Brain microvascular endothelial cell (primary cell): ENCODE data around the gene ANAPC7.
"Not testable (repeated sequence)": the region's sequence is repeated elsewhere in the genome, so short reads cannot be mapped to it uniquely, and the experiment has no call there.

Experiments used
- DNase-seq: peaks from one replicate; pipeline ENCODE4 v3.0.0-alpha.2; 2020
- H3K27ac ChIP-seq: fragments of 250-450 bp; sonication (Bioruptor Pico); 2 replicates; pipeline ENCODE4 v1.5.1; 2020; ENCODE audit warnings: mild to moderate bottlenecking, moderate library complexity
- H3K27me3 ChIP-seq: fragments of 250-450 bp; sonication (Bioruptor Pico); replicated peaks from 2 replicates; pipeline ENCODE4 v1.5.1; 2020; ENCODE audit warnings: mild to moderate bottlenecking
- H3K36me3 ChIP-seq: fragments of 250-450 bp; sonication (Bioruptor Pico); replicated peaks from 2 replicates; pipeline ENCODE4 v1.5.1; 2020; ENCODE audit warnings: mild to moderate bottlenecking
- H3K4me3 ChIP-seq: 2 replicates; pipeline ENCODE4 v1.5.1; 2011; ENCODE audit warnings: low read depth, mild to moderate bottlenecking, control low read depth, low read length, moderate library complexity
- in situ Hi-C: cut with HindIII; loops from 2 replicates; pipeline ENCODE4 v1.10.0; 2017; ENCODE audit warnings: low sequenced_read_pairs, low pct_ligation_motif_present
- TF ChIP-seq, protein P1 (sequence below): IDR thresholded peaks from 2 replicates; pipeline ENCODE4 v1.5.1; 2011; ENCODE audit warnings: low read depth, mild to moderate bottlenecking, moderate library complexity, low read length, control low read depth, inconsistent platforms; ENCODE audit errors: missing control alignments

Gene ANAPC7

DNA sequence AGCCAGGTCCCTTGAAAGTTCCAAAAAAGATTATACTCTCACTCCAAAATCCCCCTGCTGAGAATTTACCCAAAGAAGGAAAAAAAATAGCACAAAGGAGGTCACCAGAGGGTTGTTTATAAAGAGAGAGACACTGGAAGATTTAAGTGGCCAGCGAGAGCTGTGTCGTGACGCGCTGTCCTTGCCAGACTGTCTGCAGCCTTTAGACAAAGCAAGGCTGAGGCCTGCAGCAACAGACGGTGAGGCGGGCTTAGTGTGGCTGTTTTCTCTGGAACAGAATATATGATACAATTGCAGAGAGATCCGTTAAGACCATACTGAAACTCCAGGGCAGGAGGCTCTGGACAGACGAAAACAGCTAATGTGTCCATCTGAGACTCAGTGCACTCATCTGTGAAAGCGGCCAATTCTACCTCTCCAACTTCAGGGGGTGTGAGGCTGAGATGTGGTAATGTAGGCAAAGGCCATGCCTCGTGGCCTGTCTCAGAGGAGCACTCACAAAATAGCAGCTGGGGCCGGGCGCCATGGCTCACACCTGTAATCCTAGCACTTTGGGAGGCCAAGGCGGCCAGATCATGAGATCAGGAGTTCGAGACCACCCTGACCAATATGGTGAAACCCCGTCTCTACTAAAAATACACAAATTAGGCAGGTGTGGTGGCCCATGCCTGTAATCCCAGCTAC is 36.2 kb downstream of the ANAPC7 start:
- H3K36me3 ChIP-seq: peaks cover 21% of the 10 kb centered on the region
- no peak overlapping the region for H3K27ac ChIP-seq
- no peak overlapping the region for H3K4me3 ChIP-seq
- DNase-seq: peak; percentile 40
- TF ChIP-seq, protein P1, sequence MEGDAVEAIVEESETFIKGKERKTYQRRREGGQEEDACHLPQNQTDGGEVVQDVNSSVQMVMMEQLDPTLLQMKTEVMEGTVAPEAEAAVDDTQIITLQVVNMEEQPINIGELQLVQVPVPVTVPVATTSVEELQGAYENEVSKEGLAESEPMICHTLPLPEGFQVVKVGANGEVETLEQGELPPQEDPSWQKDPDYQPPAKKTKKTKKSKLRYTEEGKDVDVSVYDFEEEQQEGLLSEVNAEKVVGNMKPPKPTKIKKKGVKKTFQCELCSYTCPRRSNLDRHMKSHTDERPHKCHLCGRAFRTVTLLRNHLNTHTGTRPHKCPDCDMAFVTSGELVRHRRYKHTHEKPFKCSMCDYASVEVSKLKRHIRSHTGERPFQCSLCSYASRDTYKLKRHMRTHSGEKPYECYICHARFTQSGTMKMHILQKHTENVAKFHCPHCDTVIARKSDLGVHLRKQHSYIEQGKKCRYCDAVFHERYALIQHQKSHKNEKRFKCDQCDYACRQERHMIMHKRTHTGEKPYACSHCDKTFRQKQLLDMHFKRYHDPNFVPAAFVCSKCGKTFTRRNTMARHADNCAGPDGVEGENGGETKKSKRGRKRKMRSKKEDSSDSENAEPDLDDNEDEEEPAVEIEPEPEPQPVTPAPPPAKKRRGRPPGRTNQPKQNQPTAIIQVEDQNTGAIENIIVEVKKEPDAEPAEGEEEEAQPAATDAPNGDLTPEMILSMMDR: no peak
- no peaks in the 10 kb centered on the region for H3K27me3 ChIP-seq
- in situ Hi-C loops: no loop called here

DNA sequence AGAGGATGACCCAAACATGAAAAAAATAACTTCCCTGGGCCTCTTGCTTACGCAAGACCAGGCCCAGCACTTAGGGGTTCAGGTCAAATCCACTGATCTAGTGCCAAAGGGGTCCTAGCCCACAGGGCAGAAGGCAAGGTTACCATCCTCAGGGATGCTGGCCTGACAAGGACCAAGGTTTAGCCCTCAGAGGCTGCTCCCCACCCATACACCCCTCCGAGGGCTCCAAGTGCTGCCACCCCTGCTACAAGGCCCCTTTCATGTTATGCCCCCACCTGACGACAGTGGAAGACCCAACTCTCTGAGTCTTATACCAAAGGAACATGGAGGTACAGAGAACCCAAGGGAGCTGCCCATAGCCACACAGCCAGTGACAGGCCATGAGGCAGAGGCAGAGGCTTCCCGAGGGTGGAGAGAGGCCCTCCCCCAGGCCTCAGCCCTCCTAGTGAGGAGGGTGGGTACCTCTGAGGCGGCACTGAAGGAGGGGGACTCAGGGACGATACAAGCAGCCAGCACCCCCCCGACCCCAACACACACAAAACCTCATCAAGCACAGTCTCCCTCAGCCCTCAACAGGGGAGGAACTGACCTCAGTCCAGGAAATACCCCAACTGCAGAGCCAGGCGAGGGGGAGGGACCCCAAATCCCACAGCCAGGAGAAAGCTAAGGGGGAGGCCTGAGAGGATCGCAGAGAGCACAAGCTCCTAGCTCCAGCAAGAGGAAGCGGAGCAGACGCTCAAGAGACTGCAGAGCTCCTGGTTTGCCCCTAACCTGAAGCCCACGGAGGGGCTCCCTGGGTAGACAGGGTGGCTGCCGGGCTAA is 37.0 kb downstream of the ANAPC7 start:
- in situ Hi-C loops: no loop called here
- TF ChIP-seq, protein P1: no peak
- no peak overlapping the region for H3K4me3 ChIP-seq
- peaks cover 13% of the 10 kb centered on the region for H3K36me3 ChIP-seq
- no peak overlapping the region for H3K27ac ChIP-seq
- DNase-seq: no peak
- no peaks in the 10 kb centered on the region for H3K27me3 ChIP-seq

DNA sequence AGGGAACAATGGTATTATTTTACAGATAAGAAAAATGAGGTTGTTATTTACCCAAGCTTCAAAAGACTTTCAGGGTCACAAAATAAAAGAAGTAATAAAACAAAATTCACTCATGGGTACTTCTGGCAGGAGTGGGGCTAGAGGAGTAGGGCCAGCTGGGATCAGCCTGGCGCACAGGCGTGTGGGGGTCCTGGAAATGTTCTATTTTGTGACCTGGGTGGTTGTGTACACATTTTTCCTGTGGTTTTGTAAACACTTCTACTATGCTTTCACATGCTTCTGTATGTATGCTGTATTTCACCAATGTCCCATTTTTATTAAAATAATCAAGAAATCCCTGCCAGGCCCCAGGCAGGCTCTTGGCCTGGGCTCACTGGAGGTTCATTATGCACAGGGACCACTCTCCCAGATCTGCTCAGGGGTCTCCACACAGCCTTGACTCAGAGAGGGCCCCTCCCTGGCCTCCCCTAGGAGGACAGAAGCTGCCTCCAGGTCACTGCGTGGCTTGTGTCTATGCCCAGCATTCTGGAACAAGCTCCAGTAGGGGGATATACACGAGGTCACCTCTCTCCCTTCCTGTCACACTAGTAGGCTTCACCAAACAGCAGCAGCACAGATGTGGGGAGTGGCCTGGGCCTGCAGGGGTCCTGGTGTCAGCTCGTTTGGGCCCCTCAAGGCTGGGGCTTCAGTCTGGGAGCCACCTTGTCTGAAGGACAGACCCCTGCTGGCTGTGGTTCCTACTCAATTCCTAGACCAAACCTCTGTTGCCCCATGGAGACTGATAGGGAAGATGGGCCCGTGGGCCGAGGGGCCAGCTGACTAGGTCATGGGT is 37.8 kb downstream of the ANAPC7 start:
- Histone ChIP-seq H3K36me3 (peaks cover 8% of the 10 kb centered on the region), H3K4me3 (no peak overlapping the region), H3K27me3 (no peaks in the 10 kb centered on the region), H3K27ac (no peak overlapping the region)
- TF ChIP-seq, protein P1: no peak
- in situ Hi-C loops: no loop called here
- DNase-seq: no peak

DNA sequence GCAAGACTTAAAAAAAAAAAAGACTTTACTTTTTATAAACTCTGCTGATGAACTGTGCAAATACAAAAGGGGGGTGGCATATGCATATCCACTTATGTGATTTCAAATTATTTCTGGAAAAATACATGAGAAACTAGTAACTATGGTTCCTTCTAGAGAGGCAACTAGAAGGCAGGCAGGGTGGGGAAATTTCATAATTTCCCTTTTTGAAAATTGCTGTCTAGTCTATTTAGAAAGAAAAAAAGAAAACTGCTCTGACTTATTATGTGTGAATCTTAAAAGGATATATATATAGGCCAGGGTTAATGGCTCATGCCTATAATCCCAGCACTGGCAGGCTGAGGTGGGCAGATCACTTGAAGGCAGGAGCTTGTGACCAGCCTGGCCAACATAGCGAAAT is 42.3 kb downstream of the ANAPC7 start:
- Histone ChIP-seq H3K27ac (no peak overlapping the region), H3K27me3 (no peaks in the 10 kb centered on the region), H3K36me3 (no peaks in the 10 kb centered on the region), H3K4me3 (no peak overlapping the region)
- in situ Hi-C loops: no loop called here
- no peak for DNase-seq
- TF ChIP-seq, protein P1: no peak

DNA sequence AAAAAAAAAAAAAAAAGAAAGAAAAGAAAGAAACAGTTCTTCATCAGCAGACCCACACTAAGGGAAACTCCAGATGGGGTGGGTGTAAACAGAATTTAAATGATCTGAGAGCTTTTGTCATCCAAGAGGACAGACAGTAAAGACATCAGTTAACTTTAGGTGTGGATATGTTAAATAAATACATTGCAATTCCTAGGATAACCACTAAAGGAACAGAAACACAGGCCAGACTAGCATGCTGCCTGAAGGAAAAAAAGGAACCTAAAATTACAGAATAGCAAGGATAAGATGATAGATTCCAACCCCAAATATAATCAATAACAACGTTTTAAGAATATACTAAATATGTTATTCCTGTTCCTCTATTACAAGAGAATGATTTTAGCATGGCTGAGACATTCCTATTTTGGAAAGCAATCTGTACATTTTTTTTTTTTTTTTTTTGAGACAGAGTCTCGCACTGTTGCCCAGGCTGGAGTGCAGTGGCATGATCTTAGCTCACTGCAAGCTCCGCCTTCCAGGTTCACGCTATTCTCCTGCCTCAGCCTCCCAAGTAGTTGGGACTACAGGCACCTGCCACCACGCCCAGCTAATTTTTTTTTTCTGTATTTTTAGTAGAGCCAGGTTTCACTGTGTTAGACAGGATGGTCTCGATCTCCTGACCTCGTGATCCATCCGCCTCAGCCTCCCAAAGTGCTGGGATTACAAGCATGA is 45.0 kb downstream of the ANAPC7 start:
- in situ Hi-C loops, H3K27ac ChIP-seq, H3K4me3 ChIP-seq, DNase-seq, H3K36me3 ChIP-seq, H3K27me3 ChIP-seq: not testable (repeated sequence)
- TF ChIP-seq, protein P1: peak; percentile 34
